HEK293 (cell line): ENCODE results near the gene KDM5C.

Experiments
- CTCF ChIA-PET: fragments of 350-600 bp; formaldehyde crosslinking; extraction: SDS; loops from one replicate; lab custom pipeline; 2021; ENCODE audit warnings: antibody characterized with exemption; lab: Yijun Ruan, JAX
- POLR2A ChIA-PET: fragments of 300-600 bp; formaldehyde crosslinking; extraction: SDS; loops from one replicate; lab custom pipeline; 2020; ENCODE audit warnings: antibody characterized with exemption, inconsistent platforms; lab: Yijun Ruan, JAX
- H3K27ac ChIP-seq: fragments of 200-500 bp; sonication (Bioruptor generic); 2 replicates; pipeline ENCODE4 v1.5.1; 2014; ENCODE audit warnings: low read depth, low read length, control low read depth, inconsistent platforms; ENCODE audit errors: extremely low read depth
- H3K36me3 ChIP-seq, 2 experiments: fragments of 200-500 bp in 1 of 2; sonication (Bioruptor generic) in 1 of 2; 1 replicate in 1 of 2; 2 replicates in 1 of 2; pipeline ENCODE4 v1.5.1; 2014 to 2017; ENCODE audit warnings: inconsistent platforms in 2 of 2, low read length in 2 of 2; ENCODE audit not compliant: control insufficient read depth in 2 of 2, insufficient read depth in 1 of 2
- H3K4me1 ChIP-seq: fragments of 200-500 bp; sonication (Bioruptor generic); 2 replicates; pipeline ENCODE4 v1.5.1; 2014; ENCODE audit warnings: mild to moderate bottlenecking, low read length, inconsistent platforms; ENCODE audit not compliant: control insufficient read depth, insufficient read depth
- H3K4me3 ChIP-seq: 2 replicates; pipeline ENCODE4 v1.5.1; 2011; ENCODE audit warnings: low read depth, mild to moderate bottlenecking, control low read depth, low read length, moderate library complexity
- H3K9me3 ChIP-seq: fragments of 200-500 bp; sonication (Bioruptor generic); 2 replicates; pipeline ENCODE4 v1.5.1; 2014; ENCODE audit warnings: low read depth, low read length, inconsistent platforms; ENCODE audit not compliant: control insufficient read depth, insufficient read depth
- EGR2 ChIP-seq: fragments of 450-650 bp; formaldehyde crosslinking; IDR thresholded peaks from 2 replicates; pipeline ENCODE4 v1.5.1; 2016; ENCODE audit warnings: low read depth, missing biosample characterization, missing genetic modification characterization
- GLI2 ChIP-seq: fragments of 450-650 bp; formaldehyde crosslinking; IDR thresholded peaks from 2 replicates; pipeline ENCODE4; 2017; ENCODE audit warnings: missing biosample characterization, missing genetic modification characterization, low read depth, borderline replicate concordance
- GLIS1 ChIP-seq: fragments of 450-650 bp; formaldehyde crosslinking; IDR thresholded peaks from 2 replicates; pipeline ENCODE4 v1.5.1; 2016; ENCODE audit warnings: missing biosample characterization, missing genetic modification characterization
- KLF8 ChIP-seq: fragments of 450-650 bp; formaldehyde crosslinking; IDR thresholded peaks from 2 replicates; pipeline ENCODE4 v1.5.1; 2016; ENCODE audit warnings: missing biosample characterization, missing genetic modification characterization
- TSHZ1 ChIP-seq: fragments of 450-650 bp; formaldehyde crosslinking; IDR thresholded peaks from 2 replicates; pipeline ENCODE4 v1.5.1; 2016; ENCODE audit warnings: missing biosample characterization, missing genetic modification characterization, borderline replicate concordance
- ZBTB11 ChIP-seq: fragments of 450-650 bp; formaldehyde crosslinking; conservative IDR thresholded peaks from 2 replicates; pipeline ENCODE4 v1.5.1; 2016; ENCODE audit warnings: low read depth, missing biosample characterization, missing genetic modification characterization
- ZBTB48 ChIP-seq: fragments of 450-650 bp; formaldehyde crosslinking; IDR thresholded peaks from 2 replicates; pipeline ENCODE4 v1.5.1; 2016; ENCODE audit warnings: missing biosample characterization, missing genetic modification characterization
- ZFHX2 ChIP-seq: fragments of 450-650 bp; formaldehyde crosslinking; conservative IDR thresholded peaks from 2 replicates; pipeline ENCODE4 v1.5.1; 2016; ENCODE audit warnings: missing biosample characterization, missing genetic modification characterization
- ZNF292 ChIP-seq: fragments of 450-650 bp; formaldehyde crosslinking; IDR thresholded peaks from 2 replicates; pipeline ENCODE4 v1.5.1; 2016; ENCODE audit warnings: low read depth, missing biosample characterization, missing genetic modification characterization, borderline replicate concordance
- ZNF366 ChIP-seq: fragments of 450-650 bp; formaldehyde crosslinking; conservative IDR thresholded peaks from 2 replicates; pipeline ENCODE4 v1.5.1; 2016; ENCODE audit warnings: missing biosample characterization, missing genetic modification characterization
- ZNF394 ChIP-seq: fragments of 450-650 bp; formaldehyde crosslinking; IDR thresholded peaks from 2 replicates; pipeline ENCODE4 v1.5.1; 2016; ENCODE audit warnings: missing biosample characterization, missing genetic modification characterization, mild to moderate bottlenecking, moderate library complexity, borderline replicate concordance
- ZNF518A ChIP-seq: fragments of 450-650 bp; formaldehyde crosslinking; conservative IDR thresholded peaks from 2 replicates; pipeline ENCODE4 v1.5.1; 2016; ENCODE audit warnings: low read depth, missing biosample characterization, missing genetic modification characterization
- ZNF596 ChIP-seq: fragments of 450-650 bp; IDR thresholded peaks from 2 replicates; pipeline ENCODE4 v1.5.0; 2018; ENCODE audit warnings: missing biosample characterization, mild to moderate bottlenecking, missing genetic modification characterization, moderate library complexity
- ZNF624 ChIP-seq: fragments of 450-650 bp; formaldehyde crosslinking; IDR thresholded peaks from 2 replicates; pipeline ENCODE4 v1.5.1; 2017; ENCODE audit warnings: missing biosample characterization, missing genetic modification characterization
- ZNF645 ChIP-seq: fragments of 450-650 bp; formaldehyde crosslinking; IDR thresholded peaks from 2 replicates; pipeline ENCODE4; 2016; ENCODE audit warnings: missing biosample characterization, missing genetic modification characterization
- ZNF701 ChIP-seq: fragments of 450-650 bp; formaldehyde crosslinking; IDR thresholded peaks from 2 replicates; pipeline ENCODE4 v1.5.1; 2016; ENCODE audit warnings: missing biosample characterization, missing genetic modification characterization
- ZNF777 ChIP-seq: fragments of 450-650 bp; formaldehyde crosslinking; IDR thresholded peaks from 2 replicates; pipeline ENCODE4 v1.5.1; 2017; ENCODE audit warnings: missing biosample characterization, missing genetic modification characterization, borderline replicate concordance
- ZNF785 ChIP-seq: fragments of 450-650 bp; formaldehyde crosslinking; IDR thresholded peaks from 2 replicates; pipeline ENCODE4 v1.5.1; 2016; ENCODE audit warnings: missing biosample characterization, missing genetic modification characterization
- ZNF791 ChIP-seq: fragments of 450-650 bp; formaldehyde crosslinking; IDR thresholded peaks from 2 replicates; pipeline ENCODE4 v1.5.1; 2016; ENCODE audit warnings: missing biosample characterization, missing genetic modification characterization

KDM5C gene

GRCh38 chrX:53224860-53225797 lies at the start of gene KDM5C:
Gene KDM5C (minus strand): TSS chrX:53225207. CDS start chrX:53224889, 318 bp downstream.
- Histone ChIP-seq H3K27ac (peak within 1 kb of the TSS; percentile 96), H3K36me3 (peaks cover 11 to 34% of the 10 kb centered on the region in 2 experiments), H3K4me1 (peaks cover 19% of the 10 kb centered on the region), H3K9me3 (no peaks in the 10 kb centered on the region), H3K4me3 (peak within 1 kb of the TSS; percentile 90)
- ChIA-PET POLR2A (interaction anchor here (0.6 to 2.7 kb wide), 25 partner anchors 8 to 197 kb away, joined by 3 to 23 read pairs (median 5); partner anchors contain the start of genes IQSEC2, RIBC1, SMC1A and TSPYL2), CTCF (interaction anchor here (0.6 to 7.2 kb wide), 9 partner anchors 14 to 257 kb away, joined by 3 to 44 read pairs (median 4); partner anchors contain the start of gene IQSEC2)
- TF ChIP-seq ZNF366 (0 out of 2 replicates have a peak, but pooled peaks have one; percentile 49), ZNF785 (tag by site-specific recombination) (0 out of 2 replicates have a peak, but pooled peaks have one; percentile 61), GLIS1 (tag by site-specific recombination) (peak; percentile 93), ZNF777 (tag by site-specific recombination) (0 out of 2 replicates have a peak, but pooled peaks have one; percentile 63), ZFHX2 (tag by site-specific recombination) (peak; percentile 94), ZNF645 (tag by site-specific recombination) (no peak; the same call in none of the 2 replicates), ZNF791 (tag by site-specific recombination) (no peak), TSHZ1 (tag by site-specific recombination) (peak; percentile 89), GLI2 (tag by site-specific recombination) (no peak; the same call in 1 of the 2 replicates), ZNF596 (tag by site-specific recombination) (no peak), ZNF292 (tag by site-specific recombination) (no peak), ZBTB48 (tag by site-specific recombination) (peak; percentile 76), KLF8 (peak; percentile 99), EGR2 (tag by site-specific recombination) (peak; percentile 86), ZNF624 (tag by site-specific recombination) (no peak), ZBTB11 (tag by site-specific recombination) (peak; percentile 95), ZNF518A (tag by site-specific recombination) (peak; percentile 77; the same call in 1 of the 2 replicates), ZNF394 (tag by site-specific recombination) (peak; percentile 94), ZNF701 (0 out of 2 replicates have a peak, but pooled peaks have one; percentile 26)
